ENCODE measurements around the gene ATM.
A peak's percentile ranks its signal among the peaks of the same experiment; 100 is the strongest.

Gene ATM, protein sequence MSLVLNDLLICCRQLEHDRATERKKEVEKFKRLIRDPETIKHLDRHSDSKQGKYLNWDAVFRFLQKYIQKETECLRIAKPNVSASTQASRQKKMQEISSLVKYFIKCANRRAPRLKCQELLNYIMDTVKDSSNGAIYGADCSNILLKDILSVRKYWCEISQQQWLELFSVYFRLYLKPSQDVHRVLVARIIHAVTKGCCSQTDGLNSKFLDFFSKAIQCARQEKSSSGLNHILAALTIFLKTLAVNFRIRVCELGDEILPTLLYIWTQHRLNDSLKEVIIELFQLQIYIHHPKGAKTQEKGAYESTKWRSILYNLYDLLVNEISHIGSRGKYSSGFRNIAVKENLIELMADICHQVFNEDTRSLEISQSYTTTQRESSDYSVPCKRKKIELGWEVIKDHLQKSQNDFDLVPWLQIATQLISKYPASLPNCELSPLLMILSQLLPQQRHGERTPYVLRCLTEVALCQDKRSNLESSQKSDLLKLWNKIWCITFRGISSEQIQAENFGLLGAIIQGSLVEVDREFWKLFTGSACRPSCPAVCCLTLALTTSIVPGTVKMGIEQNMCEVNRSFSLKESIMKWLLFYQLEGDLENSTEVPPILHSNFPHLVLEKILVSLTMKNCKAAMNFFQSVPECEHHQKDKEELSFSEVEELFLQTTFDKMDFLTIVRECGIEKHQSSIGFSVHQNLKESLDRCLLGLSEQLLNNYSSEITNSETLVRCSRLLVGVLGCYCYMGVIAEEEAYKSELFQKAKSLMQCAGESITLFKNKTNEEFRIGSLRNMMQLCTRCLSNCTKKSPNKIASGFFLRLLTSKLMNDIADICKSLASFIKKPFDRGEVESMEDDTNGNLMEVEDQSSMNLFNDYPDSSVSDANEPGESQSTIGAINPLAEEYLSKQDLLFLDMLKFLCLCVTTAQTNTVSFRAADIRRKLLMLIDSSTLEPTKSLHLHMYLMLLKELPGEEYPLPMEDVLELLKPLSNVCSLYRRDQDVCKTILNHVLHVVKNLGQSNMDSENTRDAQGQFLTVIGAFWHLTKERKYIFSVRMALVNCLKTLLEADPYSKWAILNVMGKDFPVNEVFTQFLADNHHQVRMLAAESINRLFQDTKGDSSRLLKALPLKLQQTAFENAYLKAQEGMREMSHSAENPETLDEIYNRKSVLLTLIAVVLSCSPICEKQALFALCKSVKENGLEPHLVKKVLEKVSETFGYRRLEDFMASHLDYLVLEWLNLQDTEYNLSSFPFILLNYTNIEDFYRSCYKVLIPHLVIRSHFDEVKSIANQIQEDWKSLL (N-terminal part only)

DNA sequence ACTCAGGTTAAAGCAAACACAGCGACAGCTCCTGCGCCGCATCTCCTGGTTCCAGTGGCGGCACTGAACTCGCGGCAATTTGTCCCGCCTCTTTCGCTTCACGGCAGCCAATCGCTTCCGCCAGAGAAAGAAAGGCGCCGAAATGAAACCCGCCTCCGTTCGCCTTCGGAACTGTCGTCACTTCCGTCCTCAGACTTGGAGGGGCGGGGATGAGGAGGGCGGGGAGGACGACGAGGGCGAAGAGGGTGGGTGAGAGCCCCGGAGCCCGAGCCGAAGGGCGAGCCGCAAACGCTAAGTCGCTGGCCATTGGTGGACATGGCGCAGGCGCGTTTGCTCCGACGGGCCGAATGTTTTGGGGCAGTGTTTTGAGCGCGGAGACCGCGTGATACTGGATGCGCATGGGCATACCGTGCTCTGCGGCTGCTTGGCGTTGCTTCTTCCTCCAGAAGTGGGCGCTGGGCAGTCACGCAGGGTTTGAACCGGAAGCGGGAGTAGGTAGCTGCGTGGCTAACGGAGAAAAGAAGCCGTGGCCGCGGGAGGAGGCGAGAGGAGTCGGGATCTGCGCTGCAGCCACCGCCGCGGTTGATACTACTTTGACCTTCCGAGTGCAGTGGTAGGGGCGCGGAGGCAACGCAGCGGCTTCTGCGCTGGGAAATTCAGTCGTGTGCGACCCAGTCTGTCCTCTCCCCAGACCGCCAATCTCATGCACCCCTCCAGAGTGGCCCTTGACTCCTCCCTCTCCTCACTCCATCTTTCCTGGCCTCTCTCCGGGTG is at the start of gene ATM, which contains the start of gene NPAT:
Gene ATM (plus strand): TSS at position 494 of the 774 bp plus-strand sequence. CDS start 4,558 bp downstream, outside the sequence.
Gene NPAT (minus strand): TSS at position 65 of the 774 bp plus-strand sequence. CDS start 102 bp downstream, outside the sequence.
- DNase-seq: peak; percentile 99

DNA sequence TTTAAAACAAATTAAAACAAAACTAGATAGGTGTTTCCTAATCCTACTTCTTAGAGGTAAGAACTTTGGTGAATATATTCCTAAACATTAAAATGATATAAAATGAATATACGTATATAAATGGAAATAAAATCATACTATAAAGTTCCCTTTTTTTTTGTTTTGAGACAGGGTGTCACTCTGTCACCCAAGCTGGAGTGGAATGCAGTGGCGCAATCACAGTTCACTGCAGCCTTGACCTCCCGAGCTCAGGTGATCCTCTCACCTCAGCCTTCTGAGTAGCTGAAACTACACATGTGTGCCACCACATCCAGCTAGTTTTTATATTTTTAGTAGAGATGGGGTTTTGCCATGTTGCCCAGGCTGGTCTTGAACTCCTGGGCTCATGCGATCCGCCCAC is 45.3 kb upstream of the ATM start:
- no peak for DNase-seq

DNA sequence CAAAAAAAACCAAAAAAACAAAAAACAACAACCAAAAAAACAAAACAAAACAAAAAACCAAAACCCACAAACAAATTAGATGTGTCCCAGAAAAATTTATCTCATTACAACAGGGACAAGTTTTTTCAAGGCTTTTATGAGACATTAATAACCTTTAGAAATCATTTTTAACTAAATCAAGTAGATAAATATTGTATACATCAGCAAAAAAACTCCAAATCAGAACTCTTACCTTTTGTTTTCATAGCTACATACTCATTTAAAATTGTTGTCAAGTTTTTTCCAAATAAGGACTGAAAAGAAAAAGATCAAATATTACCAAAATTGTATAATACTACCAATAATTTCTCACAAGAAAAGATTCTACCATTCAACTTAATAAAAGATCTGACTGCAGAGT is 29.1 kb upstream of the ATM start:
- no peak for DNase-seq

DNA sequence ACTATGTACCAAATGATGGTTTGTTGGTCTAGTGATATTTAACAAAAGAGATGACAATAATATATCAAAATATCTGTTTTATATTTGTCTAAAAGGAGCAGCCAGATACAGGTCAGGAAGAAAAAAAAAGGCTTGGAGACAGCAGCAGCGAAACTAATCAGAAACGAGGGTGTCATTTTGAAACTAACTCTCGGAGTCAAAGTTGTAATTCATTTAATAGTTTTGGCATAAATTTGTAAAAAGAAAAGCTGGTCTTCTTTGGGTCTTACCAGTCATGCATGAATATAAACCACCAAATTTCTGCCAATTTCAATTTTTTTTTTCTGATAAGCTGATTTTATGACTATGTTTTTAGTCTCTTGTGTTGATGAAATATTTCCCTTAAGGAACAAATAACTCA is 26.0 kb upstream of the ATM start:
- DNase-seq: no peak

DNA sequence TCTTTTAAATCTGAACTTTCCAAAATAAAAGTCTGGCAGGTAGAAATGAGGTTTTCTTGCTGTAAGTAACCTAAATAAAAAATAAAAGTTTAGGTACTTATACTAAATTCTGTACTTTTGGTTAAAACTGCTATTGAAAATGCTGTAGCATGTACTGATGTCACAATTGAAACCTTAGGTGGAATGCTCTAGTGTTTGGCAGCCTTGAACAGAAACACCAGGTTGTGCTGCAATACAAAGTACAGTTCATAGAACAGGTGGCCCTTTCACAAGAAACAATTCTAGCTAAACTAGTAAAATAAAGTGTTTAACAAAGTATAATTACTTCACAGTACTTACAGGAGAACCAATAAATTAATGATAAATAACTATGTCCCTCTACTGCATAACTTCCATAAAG is 25.5 kb upstream of the ATM start:
- DNase-seq: no peak

DNA sequence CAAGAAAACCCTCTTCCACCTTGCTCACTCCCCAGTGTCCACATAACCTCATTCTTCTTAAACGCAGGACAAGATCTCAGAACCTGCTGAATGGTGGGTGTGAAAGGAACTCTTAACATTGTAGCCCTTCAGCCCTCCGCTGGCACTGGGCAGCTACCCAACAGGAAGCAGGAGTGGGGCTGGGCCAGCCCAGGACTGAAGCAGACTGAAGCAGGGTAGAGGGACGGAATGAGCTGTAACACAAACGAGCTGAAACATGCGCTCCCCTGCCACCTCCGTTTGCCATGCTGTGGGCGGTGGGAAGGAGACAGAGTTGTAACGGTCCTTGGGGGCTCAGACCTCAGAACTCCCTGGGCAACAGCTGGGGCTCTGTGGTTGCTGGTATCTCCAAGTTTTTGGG is 24.0 kb upstream of the ATM start:
- no peak for DNase-seq

DNA sequence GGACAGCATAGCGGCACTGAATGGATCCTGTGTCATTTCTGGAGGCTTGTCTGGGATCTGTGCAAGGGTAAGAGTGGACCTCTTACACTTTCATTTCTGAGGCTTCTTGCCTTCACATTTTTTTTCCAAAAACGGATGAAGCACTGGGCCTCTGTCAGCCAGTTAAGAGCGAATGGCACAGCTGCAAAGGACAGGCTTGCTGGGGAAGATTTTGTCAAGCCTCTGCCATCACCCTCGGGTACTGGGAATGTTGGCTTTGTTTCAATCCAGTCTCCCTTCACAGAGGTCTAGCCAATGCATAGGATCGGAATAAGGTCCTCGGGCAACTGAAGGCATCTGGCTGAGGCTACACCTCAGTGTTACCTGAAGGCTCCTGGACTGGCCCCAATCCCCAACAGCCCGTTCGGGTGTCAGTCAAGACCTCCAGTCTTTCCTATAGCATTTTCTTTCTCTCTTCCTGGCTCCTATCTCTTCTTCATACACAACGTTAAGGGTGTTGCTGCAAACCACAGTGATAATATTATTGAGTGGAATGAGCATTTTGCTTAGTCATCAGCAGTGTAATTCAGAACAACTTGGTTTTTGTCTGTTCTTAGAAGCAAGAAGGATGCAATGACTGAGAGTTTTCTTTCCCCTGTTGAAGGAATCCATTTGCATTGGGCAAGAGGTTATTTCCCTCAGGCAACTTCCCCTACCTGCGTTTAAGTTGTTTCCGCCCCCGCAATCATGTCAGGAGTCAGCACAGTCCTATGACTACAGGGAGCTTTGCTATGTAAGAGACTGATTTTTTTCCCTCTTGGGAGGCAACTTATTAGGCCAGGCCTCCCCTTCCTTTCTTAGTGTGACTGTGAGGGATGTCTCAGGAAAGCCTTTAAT is 23.2 kb upstream of the ATM start:
- peak; percentile 92 for DNase-seq

DNA sequence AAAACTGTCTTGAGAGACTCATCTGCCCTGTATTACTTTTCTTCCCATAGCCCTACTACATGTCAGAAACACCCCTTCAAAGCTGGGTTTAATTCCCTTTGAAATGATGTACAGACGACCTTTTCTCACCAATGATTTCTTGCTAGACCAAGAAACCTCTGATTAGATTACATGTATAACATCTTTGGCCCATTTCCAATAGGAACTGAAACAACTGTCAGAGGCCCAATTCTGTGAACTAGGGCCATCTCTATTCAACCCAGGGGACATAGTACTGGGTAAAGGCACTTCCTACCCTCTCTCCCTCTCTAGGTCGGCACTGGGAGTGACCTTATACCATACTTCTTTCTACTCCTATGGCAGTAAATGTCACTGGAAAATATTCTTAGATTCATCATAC is 19.8 kb upstream of the ATM start:
- no peak for DNase-seq

DNA sequence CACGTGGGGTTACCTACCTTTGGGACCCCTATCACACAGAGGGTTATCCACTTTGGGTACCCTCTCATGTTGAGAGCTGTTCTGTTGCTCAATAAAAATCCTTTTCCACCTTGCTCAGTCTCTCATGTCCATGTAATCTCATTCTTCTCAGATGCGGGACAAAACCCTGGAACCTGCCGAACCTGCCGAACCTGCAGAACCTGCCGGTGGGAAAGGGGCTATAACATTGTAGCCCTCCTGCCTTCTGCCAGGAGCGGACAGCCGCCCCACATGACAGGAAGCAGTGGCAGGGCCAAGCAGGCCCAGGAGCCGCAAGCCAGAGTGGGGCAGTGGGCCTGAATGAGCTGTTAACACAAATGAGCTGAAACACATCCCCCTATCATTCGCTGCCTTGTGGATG is 18.5 kb upstream of the ATM start:
- DNase-seq: no peak

DNA sequence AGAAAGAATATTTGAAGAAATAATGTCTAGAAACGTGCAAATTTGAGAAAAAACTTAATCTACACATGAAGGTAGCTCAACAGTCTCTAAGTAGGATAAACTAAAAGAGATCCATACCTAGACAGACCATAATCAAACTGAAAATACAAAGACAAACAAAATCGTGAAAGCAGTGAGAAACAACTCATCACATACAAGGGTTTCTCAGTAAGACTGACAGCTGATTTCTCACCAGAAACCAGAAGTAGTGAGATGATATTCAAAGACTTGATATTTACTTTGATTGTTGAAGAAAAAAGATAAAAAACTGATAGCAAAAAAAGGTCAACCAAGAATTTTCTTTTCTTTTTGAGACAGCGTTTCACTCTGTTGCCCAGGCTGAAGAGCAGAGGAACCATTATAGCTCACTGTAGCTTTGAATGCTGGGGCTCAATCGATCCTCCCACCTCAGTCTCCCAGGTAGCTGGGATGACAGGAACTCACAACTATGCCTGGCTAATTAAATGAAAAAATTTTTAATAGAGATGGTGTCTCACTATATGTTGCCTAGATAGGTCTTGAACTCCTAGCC is 17.9 kb upstream of the ATM start:
- DNase-seq: no peak

DNA sequence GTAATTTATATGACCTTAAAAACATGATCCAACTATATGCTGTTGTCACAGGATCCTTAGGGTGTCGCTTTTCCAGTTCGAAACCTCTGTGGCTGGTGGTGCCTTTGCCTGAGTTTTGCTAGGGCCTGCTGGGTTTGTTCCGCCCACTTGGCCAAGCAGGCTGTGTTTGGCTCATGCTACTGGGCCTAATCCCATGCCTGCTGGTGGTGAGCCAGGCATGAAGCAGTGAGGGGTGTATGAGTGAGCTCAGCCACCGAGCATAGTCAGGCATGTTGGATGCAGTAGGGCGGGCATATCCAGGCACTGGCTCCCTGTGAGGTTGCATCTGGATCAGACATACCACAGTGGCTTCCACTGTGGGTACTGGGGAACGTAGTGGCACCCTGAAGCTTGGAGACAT is 16.7 kb upstream of the ATM start:
- DNase-seq: no peak

DNA sequence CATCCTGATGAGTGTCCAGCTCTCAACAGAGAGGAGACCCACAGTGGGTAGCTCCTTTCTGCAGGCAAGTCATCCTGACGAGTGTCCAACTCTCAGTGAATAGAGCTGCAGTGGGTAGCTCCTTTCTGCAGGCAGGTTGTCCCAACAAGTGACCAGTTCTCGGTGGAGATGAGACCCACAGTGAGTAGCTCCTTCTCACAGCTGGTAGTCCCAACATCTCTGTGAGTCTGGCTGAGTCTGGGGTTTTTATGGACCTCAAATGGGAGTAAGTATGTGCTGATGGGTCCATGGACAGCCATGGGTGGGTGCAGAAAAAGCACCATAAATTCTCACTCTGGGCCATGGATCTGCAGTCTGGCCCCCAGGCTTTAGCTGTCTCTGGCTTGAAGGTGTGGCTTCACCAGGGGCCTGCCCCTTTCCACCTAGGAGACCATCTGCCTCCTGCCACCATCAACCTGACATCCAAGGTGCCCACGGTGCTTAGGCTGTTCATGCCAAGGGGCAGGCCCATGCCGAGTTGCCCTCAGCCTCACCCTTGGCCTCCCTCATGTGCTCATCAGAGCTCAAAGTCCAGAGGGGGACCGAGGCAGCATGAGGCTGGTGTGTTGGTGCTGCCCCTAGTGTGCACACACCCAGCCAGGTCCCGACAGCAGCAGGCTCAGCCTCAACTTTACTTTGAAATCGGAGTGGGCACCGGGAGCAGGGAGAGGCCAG is 15.7 kb upstream of the ATM start:
- DNase-seq: no peak

DNA sequence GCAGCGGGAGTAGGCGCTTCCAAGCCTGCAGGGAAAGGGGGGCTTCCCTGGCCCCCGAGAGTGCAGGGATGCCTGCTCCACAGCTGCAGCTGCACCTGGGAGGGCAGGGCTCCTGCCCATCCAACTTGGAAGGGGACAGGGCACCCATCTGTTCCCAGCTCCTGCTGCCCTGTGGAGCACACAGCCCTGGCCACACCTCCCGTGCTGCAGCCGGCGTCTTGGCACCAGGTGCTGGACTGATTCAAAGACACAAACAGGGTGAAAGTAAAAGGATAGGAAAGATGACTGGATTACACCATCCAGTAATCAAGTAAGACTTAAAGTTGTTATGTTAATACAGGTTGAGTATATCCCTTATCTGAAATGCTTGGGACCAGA is 15.2 kb upstream of the ATM start:
- DNase-seq: no peak

DNA sequence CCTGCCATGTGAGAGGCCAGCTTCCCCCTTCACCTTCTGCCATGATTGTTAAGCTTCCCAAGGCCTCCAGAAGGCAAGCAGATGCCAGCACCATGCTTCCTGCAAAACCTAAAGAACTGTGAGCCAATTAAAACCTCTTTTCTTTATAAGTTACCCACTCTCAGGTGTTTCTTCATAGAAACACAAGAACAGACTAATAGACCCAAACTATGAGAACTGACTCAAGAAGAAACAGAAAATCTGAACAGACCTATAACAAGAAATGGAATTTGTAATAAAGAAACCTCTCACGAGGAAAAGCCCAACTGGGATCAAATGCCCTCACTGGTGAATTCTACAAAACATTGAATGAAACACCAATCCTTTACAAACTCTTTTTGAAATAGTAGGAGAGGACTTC is 12.4 kb upstream of the ATM start:
- no peak for DNase-seq

DNA sequence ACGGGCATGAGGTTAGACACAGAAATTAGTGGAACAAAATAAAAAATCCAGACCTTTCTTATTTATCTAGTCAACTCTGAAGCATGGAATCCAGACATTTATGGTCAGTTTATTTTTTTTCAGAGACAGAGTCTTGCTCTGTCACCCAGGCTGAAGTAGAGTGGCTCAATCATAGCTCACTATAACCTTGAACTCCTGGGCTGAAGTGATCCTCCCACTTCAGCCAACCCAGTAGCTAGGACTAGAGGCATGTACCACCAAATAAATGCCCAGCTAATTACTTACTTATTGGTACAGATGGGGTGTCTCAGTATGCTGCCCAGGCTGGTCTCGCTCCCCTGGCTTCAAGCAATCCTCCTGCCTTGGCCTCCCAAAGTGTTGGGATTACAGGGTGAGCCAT is 9.1 kb upstream of the ATM start:
- DNase-seq: no peak

DNA sequence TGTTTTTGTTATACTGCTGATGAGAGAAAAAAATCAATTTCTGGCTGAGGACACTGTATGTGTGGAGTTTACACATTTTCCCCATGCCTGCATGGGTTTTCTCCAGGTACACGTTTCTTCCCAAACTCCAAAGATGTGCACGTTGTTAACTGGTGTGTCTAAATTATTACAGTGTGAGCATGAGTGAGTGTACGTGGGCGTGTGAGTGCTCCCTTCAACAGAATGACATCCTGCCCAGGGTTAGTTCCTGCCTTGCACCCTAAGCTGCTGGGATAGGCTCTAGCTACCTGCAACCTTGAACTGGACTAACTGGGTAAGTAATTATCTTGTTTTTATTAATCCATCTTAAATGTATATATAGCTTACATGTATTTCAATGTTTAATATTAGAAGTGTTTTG is 5.9 kb upstream of the ATM start:
- DNase-seq: no peak

DNA sequence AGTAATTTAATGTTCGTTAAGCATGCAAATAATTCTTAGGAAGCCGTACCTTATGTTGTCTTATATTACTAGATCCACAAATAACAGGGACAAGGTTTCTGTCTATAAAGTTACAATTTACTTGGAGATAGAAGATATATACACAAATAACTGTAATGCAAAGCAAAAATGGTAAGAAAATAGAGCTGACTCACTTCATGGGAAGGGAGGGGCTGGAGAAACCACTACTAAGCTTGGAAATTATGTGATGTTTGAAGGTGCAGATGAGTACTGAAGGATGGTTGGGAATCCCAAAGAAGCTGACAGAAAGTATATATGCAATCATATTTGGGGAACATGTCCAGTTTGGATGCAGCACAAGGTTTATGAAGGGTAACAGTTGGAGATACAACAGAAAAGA is 4.4 kb upstream of the ATM start:
- DNase-seq: no peak

DNA sequence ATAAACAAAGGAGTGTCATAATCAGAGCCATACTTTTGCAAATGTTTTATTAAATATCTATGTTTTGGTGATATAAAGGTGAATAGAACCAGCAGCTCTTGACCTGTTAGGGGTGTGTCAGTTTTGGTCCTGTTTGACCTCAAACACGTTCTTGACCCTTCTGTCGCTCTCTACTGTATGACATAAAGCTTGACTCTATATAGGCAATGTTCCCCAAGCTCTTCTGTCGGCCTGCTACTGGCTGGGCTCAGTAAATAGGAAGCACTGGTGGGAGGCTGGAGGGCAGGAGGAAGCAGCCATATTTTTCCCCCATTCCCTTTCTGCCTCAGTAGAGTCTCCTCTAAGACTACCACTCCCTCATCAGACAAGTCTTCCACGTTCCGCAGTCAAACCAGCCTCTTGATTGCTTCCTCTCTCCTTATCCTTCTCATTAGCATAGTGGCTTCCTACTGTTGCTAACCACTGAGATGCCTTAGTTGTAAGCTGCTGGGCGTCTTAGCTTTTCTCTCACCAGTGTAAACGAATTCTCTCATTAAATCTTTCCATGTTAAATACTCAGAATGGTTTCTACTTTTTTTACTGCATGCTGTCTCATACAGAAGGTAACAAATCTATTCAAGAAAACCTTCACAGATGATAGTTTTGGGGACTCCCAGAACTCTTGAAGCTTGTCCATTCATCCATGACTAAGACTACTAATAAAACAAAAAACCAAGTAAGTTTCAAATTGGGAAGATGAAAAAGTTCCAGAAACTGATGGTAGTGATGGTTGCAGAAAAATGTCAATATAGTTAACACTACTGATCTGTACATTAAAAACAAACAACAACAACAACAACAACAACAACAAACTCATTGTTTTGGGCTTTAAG is 3.7 kb upstream of the ATM start:
- DNase-seq: no peak

DNA sequence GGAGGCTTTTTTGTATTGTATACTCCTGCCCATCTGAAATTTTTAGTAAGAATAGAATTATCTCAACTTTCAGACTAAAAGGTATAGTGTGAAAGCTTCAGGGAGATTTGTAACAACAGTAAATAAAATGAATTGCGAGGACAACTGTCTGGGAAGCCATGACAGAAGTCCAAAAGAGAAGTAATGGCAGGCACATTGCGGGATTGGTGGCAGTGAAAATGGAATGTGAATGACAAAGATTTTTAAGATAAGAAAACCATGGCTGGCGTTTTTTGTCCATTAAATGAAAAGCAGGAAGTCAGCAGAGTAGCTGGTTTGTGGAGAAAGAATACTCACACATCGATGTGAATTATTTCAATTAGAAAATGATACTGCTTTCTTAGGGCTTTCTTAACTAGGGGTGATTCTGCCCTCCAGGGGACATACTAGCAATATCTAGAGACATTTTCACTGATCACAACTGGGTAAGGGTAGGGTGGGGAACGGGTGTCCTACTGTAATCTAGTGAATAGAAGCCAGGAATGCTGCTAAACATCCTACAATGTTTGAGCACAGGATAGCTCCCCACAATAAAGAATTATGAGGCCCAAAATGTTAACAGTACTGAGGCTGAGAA is 2.0 kb upstream of the ATM start:
- no peak for DNase-seq
